A549 treated with GW870086 at 1 μM for 4 hours (cell line): Measurements from ENCODE around the gene TSKU. TPM values are rescaled to one million over a fixed set of nuclear protein-coding genes. Genes with fewer than 3 reads are reported as not detected.

Experiments
- total RNA-seq: library from RNA; stranded (reverse); fragments of 200-300 nt; extraction: Qiagen RNA extraction; gene quantifications from 5 replicates; pipeline ENCODE4 v1.2.3, GENCODE V29; 2022; ENCODE audit warnings: low read depth

The TSKU gene
- total RNA-seq, result 122 to 166 TPM (median 153 TPM) in 5 replicates

GRCh38 chr11:76783294-76783895 is at the start of gene TSKU:
TSKU (plus strand) TSS chr11:76783356; CDS start chr11:76795617, 12,261 bp downstream.

Other genes with a start within 250 kb of the TSKU start
- 0.07 to 0.53 TPM (median 0.22 TPM) in 5 replicates for gene LRRC32, start 112.6 kb upstream of the TSKU start, total RNA-seq
- gene ACER3, start 77.6 kb downstream of the TSKU start, total RNA-seq, result 16.1 to 22.4 TPM (median 20.8 TPM) in 5 replicates